Rectal smooth muscle tissue (tissue), 1 donor: ENCODE data around the gene ACYP2.
"Not testable (repeated sequence)": the region's sequence is repeated elsewhere in the genome, so short reads cannot be mapped to it uniquely, and the experiment has no call there.

ENCODE experiments used
- H3K27ac ChIP-seq: one replicate; pipeline ENCODE4 v1.7.0; 2013; ENCODE audit warnings: low read depth, low read length, inconsistent platforms
- H3K27me3 ChIP-seq: one replicate; pipeline ENCODE4 v1.7.0; 2013; ENCODE audit warnings: low read length; ENCODE audit not compliant: control insufficient read depth, insufficient read depth
- H3K36me3 ChIP-seq: one replicate; pipeline ENCODE4 v1.7.0; 2013; ENCODE audit warnings: low read length; ENCODE audit not compliant: control insufficient read depth, insufficient read depth
- H3K4me1 ChIP-seq: one replicate; pipeline ENCODE4 v1.7.0; 2013; ENCODE audit warnings: low read length; ENCODE audit not compliant: control insufficient read depth, insufficient read depth
- H3K4me3 ChIP-seq: one replicate; pipeline ENCODE4 v1.7.0; 2013; ENCODE audit warnings: low read length
- H3K9ac ChIP-seq: one replicate; pipeline ENCODE4 v1.7.0; 2013; ENCODE audit warnings: low read length

The ACYP2 gene

DNA sequence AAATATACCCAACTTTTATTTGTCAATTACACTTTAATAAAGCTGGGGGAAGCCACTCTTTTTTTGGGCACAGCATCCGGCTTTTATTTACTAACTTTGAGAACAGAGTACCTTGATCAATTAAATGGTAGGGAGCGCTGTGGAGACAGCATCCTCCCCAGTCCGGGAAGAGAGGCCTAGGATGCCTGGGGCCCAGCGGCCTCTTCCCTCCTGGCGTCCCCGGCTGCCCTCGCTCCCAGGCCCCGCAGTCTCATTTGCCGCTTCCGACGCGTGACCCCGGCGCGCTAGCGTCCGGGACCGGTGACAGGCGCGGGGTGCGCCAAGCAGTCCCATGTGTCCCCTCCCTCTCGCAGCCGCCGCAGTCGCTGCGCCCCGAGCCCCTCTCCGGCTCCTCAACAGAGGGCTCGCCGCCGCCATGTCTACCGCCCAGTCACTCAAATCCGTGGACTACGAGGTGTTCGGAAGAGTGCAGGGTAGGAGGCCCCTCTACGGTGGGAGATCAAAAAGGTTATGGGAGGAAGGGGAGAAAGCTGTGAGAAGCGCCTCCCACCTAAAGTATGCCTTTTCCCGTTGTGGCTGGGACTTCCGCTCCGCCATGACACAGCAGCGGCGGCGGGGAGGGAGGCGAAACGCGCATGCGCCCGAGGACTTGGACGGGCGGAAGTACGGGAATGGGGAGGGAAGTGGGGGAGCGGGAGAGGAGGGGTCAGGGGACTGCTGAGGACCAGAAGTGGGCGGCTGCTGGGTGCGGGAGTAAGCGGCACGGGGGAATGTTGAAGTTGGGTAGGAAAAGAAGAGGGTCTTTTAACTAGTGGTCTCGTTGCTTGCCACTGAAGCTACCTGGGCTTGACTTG, at the start of gene ACYP2:
Gene ACYP2, plus strand, starts transcription at position 332 of the 854 bp plus-strand sequence.
- Histone ChIP-seq H3K4me1 (no peaks in the 10 kb centered on the region), H3K9ac (peak within 1 kb of the TSS; percentile 99), H3K4me3 (peak within 1 kb of the TSS; percentile 98), H3K36me3 (no peaks in the 10 kb centered on the region), H3K27me3 (no peaks in the 10 kb centered on the region), H3K27ac (peak within 1 kb of the TSS; percentile 100)

DNA sequence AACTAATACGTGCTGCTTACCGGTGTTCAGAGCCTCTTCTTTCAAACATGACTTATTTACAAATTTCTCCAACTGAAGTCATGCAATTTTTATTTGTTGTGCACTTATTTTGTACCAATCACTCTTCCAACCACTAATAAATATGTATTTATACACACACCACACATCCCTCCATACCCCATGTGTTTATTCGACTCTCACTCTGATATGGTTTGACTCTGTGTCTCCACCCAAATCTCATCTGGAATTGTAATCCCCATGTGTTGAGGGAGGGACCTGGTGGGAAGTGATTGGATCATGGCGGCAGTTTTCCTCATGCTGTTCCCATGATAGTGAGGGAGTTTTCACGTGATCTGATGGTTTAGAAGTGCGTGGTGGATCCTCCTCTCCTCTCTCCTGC, 49.5 kb upstream of the ACYP2 start:
- Histone ChIP-seq H3K9ac (no peak overlapping the region), H3K4me3 (no peak overlapping the region), H3K36me3 (no peaks in the 10 kb centered on the region), H3K27me3 (no peaks in the 10 kb centered on the region), H3K27ac (no peak overlapping the region), H3K4me1 (no peaks in the 10 kb centered on the region)

DNA sequence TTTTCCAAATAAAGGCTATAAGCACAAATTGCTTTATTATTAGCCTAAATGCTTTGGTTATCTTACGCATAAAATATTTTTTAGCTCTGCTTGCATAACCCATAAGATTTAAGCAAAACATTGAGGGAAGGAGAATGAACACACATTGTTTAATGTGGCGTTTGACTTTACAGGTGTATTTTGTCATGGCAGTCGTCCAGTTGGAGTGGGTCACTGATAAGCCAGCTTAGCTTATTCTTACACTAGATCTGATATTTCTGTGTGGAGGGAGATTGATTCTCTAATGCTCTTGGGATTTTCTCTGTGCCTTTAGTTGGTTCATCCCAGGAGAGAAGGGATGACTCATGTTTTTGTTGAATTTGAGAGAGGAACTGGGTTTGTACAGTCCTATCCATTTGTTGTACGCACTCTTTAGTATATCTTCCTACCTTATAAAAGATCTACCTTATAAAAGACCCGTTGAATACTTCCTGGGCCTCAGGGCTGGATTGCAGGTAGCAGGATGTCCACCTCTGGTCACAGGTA, 47.5 kb upstream of the ACYP2 start:
- Histone ChIP-seq H3K4me3 (no peak overlapping the region), H3K27ac (no peak overlapping the region), H3K4me1 (no peaks in the 10 kb centered on the region), H3K36me3 (no peaks in the 10 kb centered on the region), H3K27me3 (no peaks in the 10 kb centered on the region), H3K9ac (no peak overlapping the region)

DNA sequence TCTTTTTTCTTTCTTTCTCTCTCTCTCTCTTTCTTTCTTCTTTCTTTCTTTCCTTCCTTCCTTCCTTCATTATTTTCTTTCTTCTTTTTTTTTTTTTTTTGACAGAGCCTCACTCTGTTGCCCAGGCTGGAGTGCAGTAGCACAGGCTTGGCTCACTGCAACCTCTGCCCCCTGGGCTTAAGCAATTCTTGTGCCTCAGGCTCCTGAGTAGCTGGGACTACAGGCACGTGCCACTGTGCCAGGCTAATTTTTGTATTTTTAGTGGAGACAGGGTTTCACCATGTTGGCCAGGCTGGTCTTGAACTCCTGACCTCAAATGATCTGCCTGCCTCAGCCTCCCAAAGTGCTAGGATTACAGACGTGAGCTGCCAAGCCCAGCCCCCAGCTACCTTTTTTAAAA, 42.9 kb upstream of the ACYP2 start:
- H3K4me1 ChIP-seq, H3K36me3 ChIP-seq, H3K27me3 ChIP-seq, H3K27ac ChIP-seq, H3K4me3 ChIP-seq, H3K9ac ChIP-seq: not testable (repeated sequence)

DNA sequence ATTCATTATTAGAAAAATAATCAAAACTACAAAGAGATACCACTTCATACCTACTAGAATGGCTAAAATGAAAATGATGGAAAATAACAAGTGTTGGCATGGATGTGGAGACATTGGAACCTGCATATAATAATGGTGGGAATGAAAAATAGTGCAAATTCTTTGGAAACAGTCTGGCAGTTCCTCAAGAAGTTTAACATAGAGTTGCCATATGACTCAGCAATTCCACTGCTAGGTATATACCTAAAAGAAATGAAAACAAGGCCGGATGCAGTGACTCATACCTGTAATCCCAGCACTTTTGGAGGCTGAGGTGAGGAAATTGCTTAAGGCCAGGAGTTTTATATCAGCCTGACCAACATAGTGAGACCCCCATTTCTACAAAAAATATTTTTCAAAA, 41.6 kb upstream of the ACYP2 start:
- H3K36me3 ChIP-seq, result no peaks in the 10 kb centered on the region
- no peaks in the 10 kb centered on the region for H3K27me3 ChIP-seq
- H3K4me1 ChIP-seq, result no peaks in the 10 kb centered on the region
- no peak overlapping the region for H3K9ac ChIP-seq
- no peak overlapping the region for H3K4me3 ChIP-seq
- H3K27ac ChIP-seq, result no peak overlapping the region

DNA sequence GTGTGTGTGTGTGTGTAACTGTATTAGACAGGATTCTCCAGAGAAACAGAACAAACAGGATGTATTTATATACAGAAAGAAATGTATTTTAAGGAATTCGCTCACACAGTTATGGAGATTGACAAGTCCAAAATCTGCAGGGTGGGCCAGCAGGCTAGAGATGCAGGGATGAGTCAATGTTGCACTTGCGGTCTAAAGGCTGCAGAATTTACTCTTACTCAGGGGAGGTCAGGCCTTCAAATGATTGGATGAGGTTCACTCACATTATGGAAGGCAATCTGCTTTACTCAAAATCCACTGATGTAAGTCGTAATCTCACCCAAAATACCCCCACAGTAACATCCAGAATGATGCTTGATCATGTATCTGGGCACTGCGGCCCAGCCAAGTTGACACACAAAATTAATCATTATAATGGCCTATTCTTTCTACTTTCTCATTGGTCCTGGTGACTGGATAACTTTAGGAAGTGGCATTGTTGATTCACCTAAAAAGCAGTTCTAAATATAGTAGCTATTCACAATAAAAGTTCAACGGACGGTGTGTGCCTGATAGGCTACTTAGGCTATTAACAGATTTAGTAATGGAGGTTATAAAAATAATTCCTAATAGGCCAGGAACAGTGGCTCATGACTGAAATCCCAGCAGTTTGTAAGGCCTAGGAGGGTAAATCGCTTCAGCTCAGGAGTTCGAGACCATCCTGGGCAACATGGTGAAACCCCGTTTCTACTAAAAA, 40.6 kb upstream of the ACYP2 start:
- H3K27ac ChIP-seq, result no peak overlapping the region

DNA sequence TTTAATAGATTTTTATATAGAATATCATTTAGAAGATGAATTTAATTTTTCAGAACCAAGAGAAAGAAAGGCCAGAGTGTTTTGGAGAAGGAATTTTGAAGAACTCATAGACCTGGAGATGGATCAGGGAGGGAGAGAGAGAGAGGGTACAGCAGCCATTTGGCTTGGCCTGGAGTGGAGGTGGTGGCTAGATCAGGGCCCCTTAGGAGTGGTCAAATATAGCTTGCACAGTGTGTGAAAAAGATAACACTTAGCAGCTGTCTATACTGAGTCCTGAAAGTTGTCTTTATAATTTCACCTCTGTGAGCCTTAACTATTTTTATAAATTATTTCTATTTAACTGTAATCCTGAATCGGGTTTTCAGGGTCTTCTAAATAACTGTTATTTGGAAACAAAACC, 38.8 kb upstream of the ACYP2 start:
- Histone ChIP-seq H3K4me3 (no peak overlapping the region), H3K36me3 (no peaks in the 10 kb centered on the region), H3K27me3 (no peaks in the 10 kb centered on the region), H3K4me1 (no peaks in the 10 kb centered on the region), H3K9ac (no peak overlapping the region), H3K27ac (no peak overlapping the region)

More for the DNA sequence above, 40.6 kb upstream of the ACYP2 start:
- no peaks in the 10 kb centered on the region for H3K4me1 ChIP-seq
- H3K4me3 ChIP-seq, result no peak overlapping the region
- H3K27me3 ChIP-seq, result no peaks in the 10 kb centered on the region
- H3K9ac ChIP-seq, result no peak overlapping the region
- no peaks in the 10 kb centered on the region for H3K36me3 ChIP-seq

DNA sequence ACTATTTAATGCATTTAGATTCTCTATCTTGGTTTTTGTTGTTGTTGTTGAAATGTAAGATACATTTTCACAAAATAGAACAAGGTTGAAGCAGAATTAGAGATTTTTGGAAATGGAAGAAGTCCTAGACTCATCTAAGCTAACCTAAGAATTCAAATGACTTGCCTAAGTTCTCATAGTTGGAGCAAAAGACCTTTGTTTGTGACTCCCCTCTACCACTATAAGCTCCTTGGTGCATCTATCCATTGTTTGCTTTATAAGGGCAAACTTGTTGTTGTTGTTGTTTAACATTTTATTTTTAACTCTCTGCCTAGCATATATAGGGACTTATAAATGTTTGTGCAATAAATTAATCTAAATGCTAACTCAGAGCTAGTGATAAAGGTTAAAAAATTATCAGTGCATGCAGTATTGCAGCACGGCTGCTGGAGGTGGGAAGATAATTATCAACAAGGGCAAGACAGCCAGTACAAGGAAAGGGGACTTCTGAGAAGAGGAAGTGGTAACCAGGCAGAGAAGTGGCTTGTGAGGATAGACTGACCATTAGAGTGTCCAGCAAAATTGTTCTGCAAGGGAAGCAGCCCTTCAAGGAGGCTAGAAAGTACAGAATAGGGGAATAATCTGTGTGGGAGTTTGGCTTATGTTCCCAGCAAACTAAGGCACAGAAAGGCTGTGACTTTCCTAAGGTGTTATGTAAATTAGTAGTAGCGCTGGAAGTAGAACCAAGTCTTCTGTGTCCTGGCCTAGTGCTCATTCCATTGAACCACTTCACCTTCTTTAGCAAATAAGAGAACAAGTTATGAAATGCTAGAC, 38.1 kb upstream of the ACYP2 start:
- H3K4me3 ChIP-seq, result no peak overlapping the region
- H3K27ac ChIP-seq, result no peak overlapping the region
- H3K9ac ChIP-seq, result no peak overlapping the region
- no peaks in the 10 kb centered on the region for H3K36me3 ChIP-seq
- no peaks in the 10 kb centered on the region for H3K4me1 ChIP-seq
- H3K27me3 ChIP-seq, result no peaks in the 10 kb centered on the region

DNA sequence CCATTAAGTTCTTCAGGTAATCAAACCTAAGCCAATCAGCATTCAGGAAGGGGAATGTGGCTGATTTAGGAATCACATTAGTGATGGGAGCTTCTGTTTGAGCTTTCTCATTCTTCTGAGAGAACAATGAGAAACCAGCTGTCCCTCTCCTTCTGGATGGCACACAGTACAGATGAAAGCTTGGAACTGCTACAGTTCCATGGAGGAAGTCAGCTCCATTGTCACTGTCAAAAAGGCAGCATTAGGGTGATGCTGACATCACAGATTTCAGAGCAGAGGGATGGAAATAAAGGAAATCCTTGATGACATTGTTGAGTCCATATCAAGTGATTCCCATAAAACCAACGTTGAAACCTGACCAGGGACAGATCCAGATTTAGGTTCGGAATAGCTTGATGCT, 36.1 kb upstream of the ACYP2 start:
- no peak overlapping the region for H3K4me3 ChIP-seq
- H3K9ac ChIP-seq, result no peak overlapping the region
- H3K27me3 ChIP-seq, result no peaks in the 10 kb centered on the region
- H3K4me1 ChIP-seq, result no peaks in the 10 kb centered on the region
- H3K27ac ChIP-seq, result no peak overlapping the region
- H3K36me3 ChIP-seq, result no peaks in the 10 kb centered on the region

DNA sequence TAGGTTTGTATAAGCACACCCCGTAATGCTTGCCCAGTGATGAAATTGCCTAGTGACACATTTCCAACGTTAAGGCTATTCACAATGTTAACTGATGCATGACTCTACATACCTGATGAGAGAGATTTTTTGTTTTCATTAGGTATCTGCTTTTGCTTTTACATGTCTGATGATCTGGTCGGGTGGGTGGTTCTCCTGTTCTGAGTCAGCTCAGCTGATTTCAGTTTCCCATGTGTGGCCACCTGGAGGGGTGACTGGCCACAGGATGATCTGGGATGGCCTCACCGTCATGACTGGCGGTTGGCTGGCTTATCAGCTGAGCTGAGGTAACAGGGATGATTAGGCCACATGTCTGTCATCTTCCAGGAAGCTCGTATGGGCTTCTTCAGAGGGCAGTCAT, 33.8 kb upstream of the ACYP2 start:
- H3K4me1 ChIP-seq, result no peaks in the 10 kb centered on the region
- no peak overlapping the region for H3K4me3 ChIP-seq
- no peaks in the 10 kb centered on the region for H3K36me3 ChIP-seq
- H3K27ac ChIP-seq, result no peak overlapping the region
- H3K27me3 ChIP-seq, result no peaks in the 10 kb centered on the region
- no peak overlapping the region for H3K9ac ChIP-seq

DNA sequence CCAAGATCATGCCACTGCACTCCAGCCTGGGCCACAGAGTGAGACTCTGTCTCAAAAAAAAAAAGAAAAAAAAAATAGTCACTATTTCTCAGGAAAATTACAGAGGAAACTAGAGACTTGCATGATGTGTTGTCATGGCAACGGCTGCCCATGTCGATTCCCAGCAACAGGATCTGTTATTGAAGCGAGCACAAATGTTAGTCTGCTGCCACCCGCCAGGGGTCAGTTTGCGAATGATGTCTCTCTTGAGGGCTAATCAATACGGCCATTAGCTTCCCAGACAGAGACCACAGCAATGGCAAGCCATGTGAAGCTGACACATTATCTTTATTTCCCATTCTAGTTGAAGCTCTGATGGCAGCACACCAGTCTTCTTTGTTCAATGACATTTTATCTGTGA, 32.4 kb upstream of the ACYP2 start:
- Histone ChIP-seq H3K27ac (no peak overlapping the region), H3K36me3 (no peaks in the 10 kb centered on the region), H3K9ac (no peak overlapping the region), H3K4me1 (no peaks in the 10 kb centered on the region), H3K27me3 (no peaks in the 10 kb centered on the region), H3K4me3 (no peak overlapping the region)

DNA sequence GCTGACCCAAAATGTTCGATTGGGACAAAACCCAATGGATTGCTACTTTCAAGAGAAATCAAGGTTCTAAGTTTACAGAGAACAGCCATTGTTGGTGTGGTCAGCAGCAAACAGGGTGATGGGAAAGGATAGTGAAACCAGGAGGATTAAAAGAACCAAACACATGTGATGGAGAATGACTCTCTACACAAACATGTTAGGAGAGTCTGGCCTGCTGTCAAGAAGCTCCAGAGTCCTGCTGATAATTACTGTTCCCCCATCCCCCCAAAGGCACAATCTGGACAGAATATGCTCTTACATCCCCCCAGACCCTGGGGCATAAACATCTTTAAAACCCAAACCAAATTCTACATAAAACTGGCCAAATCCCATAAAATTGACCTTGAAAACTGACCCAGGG, 32.0 kb upstream of the ACYP2 start:
- H3K27me3 ChIP-seq, result no peaks in the 10 kb centered on the region
- no peak overlapping the region for H3K4me3 ChIP-seq
- H3K27ac ChIP-seq, result no peak overlapping the region
- H3K4me1 ChIP-seq, result no peaks in the 10 kb centered on the region
- no peak overlapping the region for H3K9ac ChIP-seq
- no peaks in the 10 kb centered on the region for H3K36me3 ChIP-seq
